ENCODE results near the gene VPS8. TPM values are rescaled to one million over a fixed set of nuclear protein-coding genes. Genes with fewer than 3 reads are reported as not detected.
A peak's percentile ranks its signal among the peaks of the same experiment; 100 is the strongest.

The VPS8 gene, protein sequence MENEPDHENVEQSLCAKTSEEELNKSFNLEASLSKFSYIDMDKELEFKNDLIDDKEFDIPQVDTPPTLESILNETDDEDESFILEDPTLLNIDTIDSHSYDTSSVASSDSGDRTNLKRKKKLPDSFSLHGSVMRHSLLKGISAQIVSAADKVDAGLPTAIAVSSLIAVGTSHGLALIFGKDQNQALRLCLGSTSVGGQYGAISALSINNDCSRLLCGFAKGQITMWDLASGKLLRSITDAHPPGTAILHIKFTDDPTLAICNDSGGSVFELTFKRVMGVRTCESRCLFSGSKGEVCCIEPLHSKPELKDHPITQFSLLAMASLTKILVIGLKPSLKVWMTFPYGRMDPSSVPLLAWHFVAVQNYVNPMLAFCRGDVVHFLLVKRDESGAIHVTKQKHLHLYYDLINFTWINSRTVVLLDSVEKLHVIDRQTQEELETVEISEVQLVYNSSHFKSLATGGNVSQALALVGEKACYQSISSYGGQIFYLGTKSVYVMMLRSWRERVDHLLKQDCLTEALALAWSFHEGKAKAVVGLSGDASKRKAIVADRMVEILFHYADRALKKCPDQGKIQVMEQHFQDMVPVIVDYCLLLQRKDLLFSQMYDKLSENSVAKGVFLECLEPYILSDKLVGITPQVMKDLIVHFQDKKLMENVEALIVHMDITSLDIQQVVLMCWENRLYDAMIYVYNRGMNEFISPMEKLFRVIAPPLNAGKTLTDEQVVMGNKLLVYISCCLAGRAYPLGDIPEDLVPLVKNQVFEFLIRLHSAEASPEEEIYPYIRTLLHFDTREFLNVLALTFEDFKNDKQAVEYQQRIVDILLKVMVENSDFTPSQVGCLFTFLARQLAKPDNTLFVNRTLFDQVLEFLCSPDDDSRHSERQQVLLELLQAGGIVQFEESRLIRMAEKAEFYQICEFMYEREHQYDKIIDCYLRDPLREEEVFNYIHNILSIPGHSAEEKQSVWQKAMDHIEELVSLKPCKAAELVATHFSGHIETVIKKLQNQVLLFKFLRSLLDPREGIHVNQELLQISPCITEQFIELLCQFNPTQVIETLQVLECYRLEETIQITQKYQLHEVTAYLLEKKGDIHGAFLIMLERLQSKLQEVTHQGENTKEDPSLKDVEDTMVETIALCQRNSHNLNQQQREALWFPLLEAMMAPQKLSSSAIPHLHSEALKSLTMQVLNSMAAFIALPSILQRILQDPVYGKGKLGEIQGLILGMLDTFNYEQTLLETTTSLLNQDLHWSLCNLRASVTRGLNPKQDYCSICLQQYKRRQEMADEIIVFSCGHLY (N-terminal part only)
- total RNA-seq, result 10 to 100 TPM; 46.3 to 76.9 (median 59.3) TPM

- TF ChIP-seq POLR2A (IDR thresholded peaks at IDR 0.05) (peak; percentile 58 to 74), EP300 (IDR thresholded peaks at IDR 0.05) (peak; percentile 66 to 89), CTCF (IDR thresholded peaks at IDR 0.05) (peak; percentile 64 to 90 (median 82))
- WGBS, 2 donors, result 0 to 1% methylated on average over 46 to 50 of the region's 50 CpGs
- Histone ChIP-seq H3K27me3 (no peaks in the 10 kb centered on the region), H3K9me3 (no peaks in the 10 kb centered on the region), H3K4me3 (peak within 1 kb of the TSS; percentile 71 to 85 (median 80)), H3K36me3 (peaks cover 0 to 3% (median 0%) of the 10 kb centered on the region in 3 donors), H3K27ac (peak within 1 kb of the TSS; percentile 55 to 78 (median 76)), H3K4me1 (peaks cover 0 to 20% (median 9%) of the 10 kb centered on the region in 4 donors)
- peak; percentile 92 to 94 for DNase-seq (ENCODE audit: low spot score in 2 of 2)
These were observed at the start of gene VPS8 for GRCh38 chr3:184811999-184812661. TSS of gene VPS8 (plus strand) at chr3:184812166. CDS start at chr3:184824633, 12,467 bp downstream.

- no peaks in the 10 kb centered on the region for H3K9me3 ChIP-seq
- no peak for DNase-seq (ENCODE audit: low spot score in 2 of 2)
- H3K27me3 ChIP-seq, result peaks cover 0 to 11% of the 10 kb centered on the region in 2 donors
- H3K4me1 ChIP-seq, result peaks cover 0 to 12% (median 0%) of the 10 kb centered on the region in 4 donors
- no peaks in the 10 kb centered on the region for H3K36me3 ChIP-seq
- WGBS, 2 donors, result 86 to 91% methylated on average over 4 of the region's 4 CpGs
- TF ChIP-seq CTCF (IDR thresholded peaks at IDR 0.05) (no peak), EP300 (IDR thresholded peaks at IDR 0.05) (no peak)
- no peak overlapping the region for H3K4me3 ChIP-seq
- no peak overlapping the region for H3K27ac ChIP-seq
These were observed 47.8 kb upstream of the VPS8 start for GRCh38 chr3:184764191-184764590.

GRCh38 chr3:184765047-184765729 is 46.8 kb upstream of the VPS8 start:
- 82% methylated on average over 10 of the region's 10 CpGs for WGBS, 2 donors

More at GRCh38 chr3:184765047-184765729, 46.8 kb upstream of the VPS8 start:
- Histone ChIP-seq H3K27ac (no peak overlapping the region), H3K4me3 (no peak overlapping the region), H3K27me3 (peaks cover 0 to 13% of the 10 kb centered on the region in 2 donors), H3K36me3 (no peaks in the 10 kb centered on the region), H3K4me1 (peaks cover 0 to 12% (median 0%) of the 10 kb centered on the region in 4 donors), H3K9me3 (no peaks in the 10 kb centered on the region)
- TF ChIP-seq EP300 (IDR thresholded peaks at IDR 0.05) (no peak), CTCF (IDR thresholded peaks at IDR 0.05) (no peak), POLR2A (IDR thresholded peaks at IDR 0.05) (no peak)
- DNase-seq (ENCODE audit: low spot score in 2 of 2), result no peak
